HepG2 (cell line): ENCODE results near the gene RABEPK. TPM values are rescaled to one million over a fixed set of nuclear protein-coding genes. Genes with fewer than 3 reads are reported as not detected.
A peak's percentile ranks its signal among the peaks of the same experiment; 100 is the strongest.

Source experiments
- ATAD3A ChIP-seq: sonication (generic); formaldehyde crosslinking; IDR thresholded peaks from 2 replicates; pipeline ENCODE4 v1.4.0; 2020; ENCODE audit warnings: missing genetic modification reagents
- ATF2 ChIP-seq: sonication (generic); formaldehyde crosslinking; IDR thresholded peaks from 2 replicates; pipeline ENCODE4 v1.4.0; 2020; ENCODE audit warnings: missing genetic modification reagents
- BRCA1 ChIP-seq: sonication (generic); formaldehyde crosslinking; IDR thresholded peaks from 2 replicates; pipeline ENCODE4 v1.4.0; 2020; ENCODE audit warnings: missing genetic modification reagents
- GABPB1 ChIP-seq: IDR thresholded peaks from 2 replicates; pipeline ENCODE4 v1.6.1; 2016; ENCODE audit warnings: mild to moderate bottlenecking, missing genetic modification reagents, moderate library complexity, missing compliant biosample characterization
- GTF3A ChIP-seq: sonication (generic); formaldehyde crosslinking; conservative IDR thresholded peaks from 2 replicates; pipeline ENCODE4 v1.4.0; 2020; ENCODE audit warnings: mild to moderate bottlenecking, missing genetic modification reagents
- HIC2 ChIP-seq: sonication (generic); formaldehyde crosslinking; IDR thresholded peaks from 2 replicates; pipeline ENCODE4 v1.9.0; 2022; ENCODE audit warnings: low read depth, missing genetic modification reagents
- KDM1A ChIP-seq: IDR thresholded peaks from 2 replicates; pipeline ENCODE4 v1.6.1; 2016; ENCODE audit warnings: missing compliant biosample characterization
- KLF9 ChIP-seq: IDR thresholded peaks from 2 replicates; pipeline ENCODE4 v1.6.1; 2016; ENCODE audit warnings: low read depth
- RELA ChIP-seq: sonication (generic); formaldehyde crosslinking; IDR thresholded peaks from 2 replicates; pipeline ENCODE4 v1.4.0; 2020; ENCODE audit warnings: missing genetic modification reagents
- SSRP1 ChIP-seq: IDR thresholded peaks from 2 replicates; pipeline ENCODE4 v1.6.1; 2016; ENCODE audit warnings: control low read depth
- YEATS2 ChIP-seq: sonication (generic); formaldehyde crosslinking; IDR thresholded peaks from 2 replicates; pipeline ENCODE4 v1.4.0; 2020; ENCODE audit warnings: missing genetic modification reagents, borderline replicate concordance
- ZFP37 ChIP-seq: sonication (generic); formaldehyde crosslinking; IDR thresholded peaks from 2 replicates; pipeline ENCODE4 v1.4.0; 2020; ENCODE audit warnings: missing genetic modification reagents, borderline replicate concordance
- ZNF207 ChIP-seq: fragments of 450-650 bp; IDR thresholded peaks from 2 replicates; pipeline ENCODE4 v1.6.1; 2016; ENCODE audit warnings: antibody characterized with exemption, borderline replicate concordance
- ZNF367 ChIP-seq: sonication (generic); formaldehyde crosslinking; IDR thresholded peaks from 2 replicates; pipeline ENCODE4 v1.4.0; 2020; ENCODE audit warnings: missing genetic modification reagents, borderline replicate concordance
- ZNF660 ChIP-seq: sonication (generic); formaldehyde crosslinking; IDR thresholded peaks from 2 replicates; pipeline ENCODE4 v1.5.1; 2020; ENCODE audit warnings: mild to moderate bottlenecking, low read depth, missing genetic modification reagents, borderline replicate concordance
- ZNF766 ChIP-seq: sonication (generic); formaldehyde crosslinking; IDR thresholded peaks from 2 replicates; pipeline ENCODE4 v1.5.0; 2020; ENCODE audit warnings: missing genetic modification reagents, borderline replicate concordance
- ZNF784 ChIP-seq: sonication (generic); formaldehyde crosslinking; IDR thresholded peaks from 2 replicates; pipeline ENCODE4 v1.5.1; 2020; ENCODE audit warnings: missing genetic modification reagents, mild to moderate bottlenecking, borderline replicate concordance
- ZSCAN20 ChIP-seq: sonication (generic); formaldehyde crosslinking; IDR thresholded peaks from 2 replicates; pipeline ENCODE4 v1.4.0; 2020; ENCODE audit warnings: missing genetic modification reagents, mild to moderate bottlenecking, borderline replicate concordance
- polyA plus RNA-seq, 8 experiments: library from polyadenylated mRNA; depleted of rRNA in 3 of 8; stranded (reverse) in 7 of 8; unstranded in 1 of 8; fragments of >200 nt; fragmentation: Illumina TruSeq in 4 of 8; extraction: Trizol in 4 of 8; gene quantifications; 2 replicates each; pipeline versions ENCODE4 v1.2.1 to v1.2.3, GENCODE V29; 2011 to 2016; ENCODE audit warnings: low read depth in 4 of 8, missing spikeins in 1 of 8, mixed read lengths in 1 of 8; ENCODE audit not compliant: insufficient read depth in 1 of 8
- total RNA-seq, 5 experiments: library from RNA; depleted of rRNA; stranded (reverse); fragments of >200 nt; fragmentation: Illumina TruSeq; extraction: Trizol; gene quantifications; 2 replicates each; pipeline ENCODE4 v1.2.3, GENCODE V29; 2016; ENCODE audit warnings: low read depth in 1 of 5
- TF ChIP-seq, protein P1 (sequence below): IDR thresholded peaks from 2 replicates; pipeline ENCODE4 v1.6.1; 2012; ENCODE audit warnings: inconsistent platforms
- TF ChIP-seq, protein P2 (sequence below): sonication (generic); formaldehyde crosslinking; IDR thresholded peaks from 2 replicates; pipeline ENCODE4 v1.9.0; 2021; ENCODE audit warnings: missing genetic modification reagents, borderline replicate concordance
- TF ChIP-seq, protein P3 (sequence below): sonication (generic); formaldehyde crosslinking; conservative IDR thresholded peaks from 2 replicates; pipeline ENCODE4 v1.8.1; 2023; ENCODE audit warnings: missing genetic modification reagents

RABEPK gene
- total and polyA plus RNA-seq, 2 of the 13 experiments (the other 11 are each of a cell fraction or from before 2014, with no cell fraction given) = 75.5 to 90.0 TPM

DNA sequence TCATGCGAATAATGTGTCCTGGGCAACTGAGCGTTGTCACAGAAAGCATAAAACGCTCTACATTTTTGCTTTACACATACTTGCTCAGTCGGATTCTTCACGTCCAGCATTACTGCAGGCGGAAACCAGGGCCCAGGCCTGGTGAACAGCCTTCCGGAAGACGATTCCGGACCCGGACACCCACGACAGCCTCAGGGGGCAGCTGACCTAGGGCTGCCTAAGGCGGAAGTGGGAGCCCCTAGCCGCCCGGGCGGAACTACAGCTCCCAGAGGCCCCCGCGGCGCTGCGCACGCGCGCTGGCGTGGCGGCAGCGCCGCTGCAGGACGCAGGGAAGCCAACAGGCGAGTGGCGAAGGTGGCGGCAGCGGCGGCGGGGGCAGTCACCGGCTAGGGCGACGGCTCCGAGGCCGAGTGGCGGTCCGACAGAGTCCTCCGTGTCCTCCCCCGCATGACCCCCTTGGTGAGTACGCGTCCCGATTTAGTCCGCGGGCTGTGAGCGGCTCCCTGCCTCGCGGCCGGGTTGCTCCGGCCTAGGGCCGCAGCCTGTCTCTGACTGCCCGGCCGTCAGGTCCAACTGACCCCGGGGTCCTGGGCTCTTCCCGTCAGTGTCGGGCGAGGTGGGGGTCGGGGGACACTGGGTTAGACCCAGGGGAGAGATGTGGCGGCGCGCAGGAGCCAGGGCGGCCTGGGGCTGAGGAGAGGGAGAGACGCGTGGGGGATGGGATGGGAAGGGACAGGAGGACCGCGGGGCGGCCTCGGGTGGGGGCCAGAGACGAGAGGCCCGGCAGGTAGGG is 61.4 kb downstream of the RABEPK start, which contains the start of gene GAPVD1 (continued):
- TF ChIP-seq ATF2 = no peak
- no peak for TF ChIP-seq SSRP1
- no peak for TF ChIP-seq ZNF766 (CRISPR knock-in tag)
- TF ChIP-seq YEATS2 = peak; percentile 46; the same call in 1 of the 2 replicates
- TF ChIP-seq, protein P1, sequence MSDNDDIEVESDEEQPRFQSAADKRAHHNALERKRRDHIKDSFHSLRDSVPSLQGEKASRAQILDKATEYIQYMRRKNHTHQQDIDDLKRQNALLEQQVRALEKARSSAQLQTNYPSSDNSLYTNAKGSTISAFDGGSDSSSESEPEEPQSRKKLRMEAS = peak; percentile 70
- TF ChIP-seq, protein P2, sequence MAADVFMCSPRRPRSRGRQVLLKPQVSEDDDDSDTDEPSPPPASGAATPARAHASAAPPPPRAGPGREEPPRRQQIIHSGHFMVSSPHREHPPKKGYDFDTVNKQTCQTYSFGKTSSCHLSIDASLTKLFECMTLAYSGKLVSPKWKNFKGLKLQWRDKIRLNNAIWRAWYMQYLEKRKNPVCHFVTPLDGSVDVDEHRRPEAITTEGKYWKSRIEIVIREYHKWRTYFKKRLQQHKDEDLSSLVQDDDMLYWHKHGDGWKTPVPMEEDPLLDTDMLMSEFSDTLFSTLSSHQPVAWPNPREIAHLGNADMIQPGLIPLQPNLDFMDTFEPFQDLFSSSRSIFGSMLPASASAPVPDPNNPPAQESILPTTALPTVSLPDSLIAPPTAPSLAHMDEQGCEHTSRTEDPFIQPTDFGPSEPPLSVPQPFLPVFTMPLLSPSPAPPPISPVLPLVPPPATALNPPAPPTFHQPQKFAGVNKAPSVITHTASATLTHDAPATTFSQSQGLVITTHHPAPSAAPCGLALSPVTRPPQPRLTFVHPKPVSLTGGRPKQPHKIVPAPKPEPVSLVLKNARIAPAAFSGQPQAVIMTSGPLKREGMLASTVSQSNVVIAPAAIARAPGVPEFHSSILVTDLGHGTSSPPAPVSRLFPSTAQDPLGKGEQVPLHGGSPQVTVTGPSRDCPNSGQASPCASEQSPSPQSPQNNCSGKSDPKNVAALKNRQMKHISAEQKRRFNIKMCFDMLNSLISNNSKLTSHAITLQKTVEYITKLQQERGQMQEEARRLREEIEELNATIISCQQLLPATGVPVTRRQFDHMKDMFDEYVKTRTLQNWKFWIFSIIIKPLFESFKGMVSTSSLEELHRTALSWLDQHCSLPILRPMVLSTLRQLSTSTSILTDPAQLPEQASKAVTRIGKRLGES (CRISPR knock-in tag) = no peak
- TF ChIP-seq ZNF207 = no peak
- no peak for TF ChIP-seq KDM1A
- no peak for TF ChIP-seq ZSCAN20 (CRISPR knock-in tag)
- no peak for TF ChIP-seq ZNF660 (CRISPR knock-in tag)
- TF ChIP-seq GTF3A (CRISPR knock-in tag) = 0 out of 2 replicates have a peak, but pooled peaks have one; percentile 75
- no peak for TF ChIP-seq BRCA1 (CRISPR knock-in tag)
- no peak; the same call in 1 of the 2 replicates for TF ChIP-seq RELA (CRISPR knock-in tag)
- TF ChIP-seq ATAD3A = no peak
- TF ChIP-seq, protein P3, sequence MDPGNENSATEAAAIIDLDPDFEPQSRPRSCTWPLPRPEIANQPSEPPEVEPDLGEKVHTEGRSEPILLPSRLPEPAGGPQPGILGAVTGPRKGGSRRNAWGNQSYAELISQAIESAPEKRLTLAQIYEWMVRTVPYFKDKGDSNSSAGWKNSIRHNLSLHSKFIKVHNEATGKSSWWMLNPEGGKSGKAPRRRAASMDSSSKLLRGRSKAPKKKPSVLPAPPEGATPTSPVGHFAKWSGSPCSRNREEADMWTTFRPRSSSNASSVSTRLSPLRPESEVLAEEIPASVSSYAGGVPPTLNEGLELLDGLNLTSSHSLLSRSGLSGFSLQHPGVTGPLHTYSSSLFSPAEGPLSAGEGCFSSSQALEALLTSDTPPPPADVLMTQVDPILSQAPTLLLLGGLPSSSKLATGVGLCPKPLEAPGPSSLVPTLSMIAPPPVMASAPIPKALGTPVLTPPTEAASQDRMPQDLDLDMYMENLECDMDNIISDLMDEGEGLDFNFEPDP (CRISPR knock-in tag) = peak; percentile 84; the same call in 1 of the 2 replicates
- TF ChIP-seq ZNF784 (CRISPR knock-in tag) = no peak
- TF ChIP-seq KLF9 (CRISPR knock-in tag) = no peak
- no peak for TF ChIP-seq ZNF367
- TF ChIP-seq ZFP37 = no peak
- TF ChIP-seq HIC2 = 0 out of 2 replicates have a peak, but pooled peaks have one; percentile 30
- peak; percentile 94 for TF ChIP-seq GABPB1 (CRISPR knock-in tag)
